ENCODE results near the gene CEP295NL. TPM values are rescaled to one million over a fixed set of nuclear protein-coding genes. Genes with fewer than 3 reads are reported as not detected.
"Not testable (repeated sequence)": the region's sequence is repeated elsewhere in the genome, so short reads cannot be mapped to it uniquely, and the experiment has no call there.

Gene CEP295NL
- total RNA-seq, 1 donor from 2014 or later, result 7.3 TPM

DNA sequence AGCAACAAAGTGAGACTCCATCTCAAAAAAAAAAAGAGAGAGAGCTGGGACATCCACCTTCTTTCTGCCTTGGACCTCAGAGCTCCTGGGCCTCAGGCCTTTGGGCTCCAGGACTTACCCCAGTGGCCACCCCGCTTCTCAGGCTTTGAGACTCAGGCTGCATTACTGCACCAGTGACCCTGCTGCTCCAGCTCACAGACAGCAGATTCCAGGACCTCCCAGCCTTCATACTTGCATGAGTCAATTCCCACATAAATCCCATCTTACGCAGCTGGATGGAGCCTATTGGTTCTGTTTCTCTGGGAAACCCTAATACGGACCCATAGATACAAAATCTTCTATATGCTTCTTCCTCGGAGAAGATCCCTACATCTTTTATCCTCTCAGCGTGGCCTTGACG lies 2.1 kb upstream of the CEP295NL start:
- no peaks in the 10 kb centered on the region for H3K27me3 Mint-ChIP-seq (ENCODE audit: unreplicated experiment)
- H3K27ac Mint-ChIP-seq (ENCODE audit: unreplicated experiment), result peak overlapping the region; percentile 31
- TF ChIP-seq, protein P1, sequence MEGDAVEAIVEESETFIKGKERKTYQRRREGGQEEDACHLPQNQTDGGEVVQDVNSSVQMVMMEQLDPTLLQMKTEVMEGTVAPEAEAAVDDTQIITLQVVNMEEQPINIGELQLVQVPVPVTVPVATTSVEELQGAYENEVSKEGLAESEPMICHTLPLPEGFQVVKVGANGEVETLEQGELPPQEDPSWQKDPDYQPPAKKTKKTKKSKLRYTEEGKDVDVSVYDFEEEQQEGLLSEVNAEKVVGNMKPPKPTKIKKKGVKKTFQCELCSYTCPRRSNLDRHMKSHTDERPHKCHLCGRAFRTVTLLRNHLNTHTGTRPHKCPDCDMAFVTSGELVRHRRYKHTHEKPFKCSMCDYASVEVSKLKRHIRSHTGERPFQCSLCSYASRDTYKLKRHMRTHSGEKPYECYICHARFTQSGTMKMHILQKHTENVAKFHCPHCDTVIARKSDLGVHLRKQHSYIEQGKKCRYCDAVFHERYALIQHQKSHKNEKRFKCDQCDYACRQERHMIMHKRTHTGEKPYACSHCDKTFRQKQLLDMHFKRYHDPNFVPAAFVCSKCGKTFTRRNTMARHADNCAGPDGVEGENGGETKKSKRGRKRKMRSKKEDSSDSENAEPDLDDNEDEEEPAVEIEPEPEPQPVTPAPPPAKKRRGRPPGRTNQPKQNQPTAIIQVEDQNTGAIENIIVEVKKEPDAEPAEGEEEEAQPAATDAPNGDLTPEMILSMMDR (IDR thresholded peaks at IDR 0.05), result no peak
- H3K9me3 Mint-ChIP-seq (ENCODE audit: unreplicated experiment), result no peaks in the 10 kb centered on the region
- DNase-seq (ENCODE audit: extremely low spot score, unreplicated experiment), result no peak
- peaks cover 17% of the 10 kb centered on the region for H3K36me3 Mint-ChIP-seq (ENCODE audit: unreplicated experiment)
- no peak overlapping the region for H3K4me3 Mint-ChIP-seq (ENCODE audit: unreplicated experiment)
- peaks cover 37% of the 10 kb centered on the region for H3K4me1 Mint-ChIP-seq (ENCODE audit: unreplicated experiment)

DNA sequence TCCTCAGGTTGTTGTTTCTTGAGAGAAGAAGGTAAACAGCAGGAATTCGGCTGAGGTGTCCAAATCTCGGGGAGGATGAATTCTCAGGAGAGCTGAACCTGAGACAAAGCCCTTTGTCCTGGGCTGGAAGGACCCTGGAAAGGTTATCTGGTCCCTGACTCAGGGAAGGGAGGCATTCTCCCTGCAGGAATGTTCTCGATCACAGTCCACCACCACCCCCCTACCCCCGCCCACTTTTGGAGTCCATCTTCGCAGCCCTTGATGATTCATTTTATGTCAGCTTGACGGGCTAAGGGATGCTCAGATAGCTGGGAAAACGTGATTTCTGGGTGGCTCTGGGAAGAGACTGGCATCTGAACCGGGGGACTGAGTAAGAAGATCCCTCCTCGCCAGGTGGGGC lies 1.4 kb upstream of the CEP295NL start:
- Mint-ChIP-seq H3K27ac (ENCODE audit: unreplicated experiment) (no peak overlapping the region), H3K4me1 (ENCODE audit: unreplicated experiment) (peaks cover 44% of the 10 kb centered on the region), H3K27me3 (ENCODE audit: unreplicated experiment) (no peaks in the 10 kb centered on the region), H3K4me3 (ENCODE audit: unreplicated experiment) (no peak overlapping the region), H3K36me3 (ENCODE audit: unreplicated experiment) (peaks cover 16% of the 10 kb centered on the region), H3K9me3 (ENCODE audit: unreplicated experiment) (no peaks in the 10 kb centered on the region)
- TF ChIP-seq, protein P1 (IDR thresholded peaks at IDR 0.05), result no peak
- DNase-seq (ENCODE audit: extremely low spot score, unreplicated experiment), result no peak

DNA sequence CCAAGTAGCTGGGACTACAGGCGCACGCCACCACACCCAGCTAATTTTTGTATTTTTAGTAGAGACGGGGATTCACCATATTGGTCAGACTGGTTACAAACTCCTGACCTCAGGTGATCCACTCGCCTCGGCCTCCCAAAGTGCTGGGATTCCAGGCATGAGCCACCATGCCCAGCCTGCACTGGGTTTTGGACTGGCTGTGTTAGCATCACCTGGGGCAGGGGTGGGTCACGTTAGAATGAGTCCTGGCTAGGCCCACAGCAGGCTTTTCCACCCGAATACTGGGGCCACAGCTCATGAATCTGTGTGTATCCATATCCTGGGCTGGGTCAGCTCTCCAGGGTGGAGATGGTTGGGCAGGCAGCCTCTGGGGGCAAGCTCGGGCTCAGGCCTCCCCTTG lies 770 bp downstream of the CEP295NL start:
- not testable (repeated sequence) for DNase-seq (ENCODE audit: extremely low spot score, unreplicated experiment); H3K27me3 Mint-ChIP-seq (ENCODE audit: unreplicated experiment); H3K4me3 Mint-ChIP-seq (ENCODE audit: unreplicated experiment); H3K9me3 Mint-ChIP-seq (ENCODE audit: unreplicated experiment)
- peak overlapping the region; percentile 47 for H3K27ac Mint-ChIP-seq (ENCODE audit: unreplicated experiment)
- H3K36me3 Mint-ChIP-seq (ENCODE audit: unreplicated experiment), result peaks cover 16% of the 10 kb centered on the region
- peaks cover 49% of the 10 kb centered on the region for H3K4me1 Mint-ChIP-seq (ENCODE audit: unreplicated experiment)

DNA sequence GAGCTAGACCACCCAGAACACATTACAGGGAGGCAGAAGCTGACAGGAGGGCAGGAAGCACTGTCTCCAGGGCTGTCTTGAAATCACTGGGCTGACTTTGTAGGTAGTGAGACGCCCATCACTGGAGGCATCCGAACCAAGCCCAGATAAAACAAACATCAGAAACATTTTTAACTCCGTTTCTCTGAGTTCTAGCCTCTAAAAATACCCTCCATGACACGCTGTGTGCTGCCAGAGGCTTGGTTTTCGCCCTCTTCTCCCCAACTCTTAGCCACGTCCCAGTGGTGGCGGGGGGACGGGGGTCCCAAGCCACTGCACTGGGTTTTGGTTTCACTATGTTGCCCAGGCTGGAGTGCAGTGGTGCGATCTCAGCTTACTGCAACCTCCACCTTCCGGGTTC lies 1.2 kb downstream of the CEP295NL start:
- no peak overlapping the region for H3K27ac Mint-ChIP-seq (ENCODE audit: unreplicated experiment)
- no peak for DNase-seq (ENCODE audit: extremely low spot score, unreplicated experiment)
- peaks cover 51% of the 10 kb centered on the region for H3K4me1 Mint-ChIP-seq (ENCODE audit: unreplicated experiment)
- H3K9me3 Mint-ChIP-seq (ENCODE audit: unreplicated experiment), result no peaks in the 10 kb centered on the region
- TF ChIP-seq, protein P1 (IDR thresholded peaks at IDR 0.05), result no peak
- no peak overlapping the region for H3K4me3 Mint-ChIP-seq (ENCODE audit: unreplicated experiment)
- H3K36me3 Mint-ChIP-seq (ENCODE audit: unreplicated experiment), result peaks cover 16% of the 10 kb centered on the region
- H3K27me3 Mint-ChIP-seq (ENCODE audit: unreplicated experiment), result no peaks in the 10 kb centered on the region

DNA sequence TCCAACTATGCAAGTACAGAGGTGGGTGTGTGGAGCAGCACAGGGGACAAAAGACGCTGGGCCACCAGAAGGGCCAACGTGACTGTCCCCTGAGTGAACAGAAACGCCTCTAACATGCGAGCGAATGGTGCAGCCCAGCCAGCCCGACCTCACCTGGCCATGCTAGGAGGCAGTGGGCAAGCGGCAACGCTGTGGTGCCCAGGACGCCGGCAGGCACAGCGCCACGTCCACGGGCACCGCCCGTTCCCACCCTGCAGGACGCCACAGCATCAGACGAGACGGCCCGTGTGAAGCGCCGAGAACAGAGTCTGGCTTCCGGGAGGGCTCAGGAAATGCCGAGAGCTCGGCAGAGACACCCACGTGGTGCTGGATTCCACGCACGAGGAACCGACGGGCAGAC lies 2.2 kb downstream of the CEP295NL start:
- TF ChIP-seq, protein P1 (IDR thresholded peaks at IDR 0.05), result no peak
- Mint-ChIP-seq H3K9me3 (ENCODE audit: unreplicated experiment) (no peaks in the 10 kb centered on the region), H3K4me3 (ENCODE audit: unreplicated experiment) (no peak overlapping the region), H3K27ac (ENCODE audit: unreplicated experiment) (no peak overlapping the region), H3K36me3 (ENCODE audit: unreplicated experiment) (peaks cover 16% of the 10 kb centered on the region), H3K4me1 (ENCODE audit: unreplicated experiment) (peaks cover 60% of the 10 kb centered on the region), H3K27me3 (ENCODE audit: unreplicated experiment) (no peaks in the 10 kb centered on the region)
- no peak for DNase-seq (ENCODE audit: extremely low spot score, unreplicated experiment)

Data from osteocyte (in vitro differentiated cells).